ENCODE data around the gene TRIO. TPM values are rescaled to one million over a fixed set of nuclear protein-coding genes. Genes with fewer than 3 reads are reported as not detected.

TRIO gene
- total RNA-seq, 4 donors from 2014 or later, result 67.4 to 103 (median 94.7) TPM

- WGBS, 2 donors, result 59 to 71% methylated on average over 9 to 10 of the region's 11 CpGs
- Histone ChIP-seq H3K27ac (no peak overlapping the region), H3K4me1 (no peaks in the 10 kb centered on the region), H3K9me3 (no peaks in the 10 kb centered on the region), H3K4me3 (replicated peaks in 1 of 3) (no peak overlapping the region), H3K27me3 (no peaks in the 10 kb centered on the region), H3K36me3 (no peaks in the 10 kb centered on the region)
- TF ChIP-seq POLR2A (IDR thresholded peaks at IDR 0.05), result no peak
- no peak for TF ChIP-seq CTCF (IDR thresholded peaks at IDR 0.05)
- intact Hi-C loops (cut with DNase I), result no loop called here
- DNase-seq, result no peak
These were observed 115.7 kb downstream of the TRIO start for GRCh38 chr5:14258840-14259239.

GRCh38 chr5:14260637-14261036 is 117.5 kb downstream of the TRIO start:
- TF ChIP-seq POLR2A (IDR thresholded peaks at IDR 0.05), result no peak
- no peak for TF ChIP-seq CTCF (IDR thresholded peaks at IDR 0.05)
- no peak for DNase-seq
- Histone ChIP-seq H3K4me3 (replicated peaks in 1 of 3) (no peak overlapping the region), H3K36me3 (no peaks in the 10 kb centered on the region), H3K27ac (no peak overlapping the region), H3K9me3 (no peaks in the 10 kb centered on the region), H3K27me3 (no peaks in the 10 kb centered on the region), H3K4me1 (peaks cover 0 to 8% of the 10 kb centered on the region in 2 donors)
- WGBS, 2 donors, result 40 to 46% methylated on average over 2 of the region's 2 CpGs
- intact Hi-C loops (cut with DNase I), result loop anchor here (10.0 kb wide), 1 partner anchor 116 kb away; the partner anchor contains the start of gene TRIO

- H3K4me3 ChIP-seq (replicated peaks in 1 of 3), result no peak overlapping the region
- DNase-seq, result no peak
- no peaks in the 10 kb centered on the region for H3K36me3 ChIP-seq
- TF ChIP-seq CTCF (IDR thresholded peaks at IDR 0.05) (no peak), POLR2A (IDR thresholded peaks at IDR 0.05) (no peak)
- peaks cover 0 to 8% of the 10 kb centered on the region in 2 donors for H3K4me1 ChIP-seq
- no peak overlapping the region for H3K27ac ChIP-seq
- intact Hi-C loops (cut with DNase I), result loop anchor here (10.0 kb wide), 1 partner anchor 116 kb away; the partner anchor contains the start of gene TRIO
- 76 to 89% methylated on average over 5 of the region's 5 CpGs for WGBS, 2 donors
- H3K27me3 ChIP-seq, result no peaks in the 10 kb centered on the region
- no peaks in the 10 kb centered on the region for H3K9me3 ChIP-seq
These were observed 118.1 kb downstream of the TRIO start for GRCh38 chr5:14261235-14261634.

GRCh38 chr5:14261856-14262611 is 118.9 kb downstream of the TRIO start:
- Histone ChIP-seq H3K9me3 (no peaks in the 10 kb centered on the region), H3K27ac (no peak overlapping the region), H3K36me3 (no peaks in the 10 kb centered on the region), H3K4me3 (replicated peaks in 1 of 3) (no peak overlapping the region), H3K27me3 (no peaks in the 10 kb centered on the region), H3K4me1 (peaks cover 0 to 8% of the 10 kb centered on the region in 2 donors)
- intact Hi-C loops (cut with DNase I), result loop anchor here (10.0 kb wide), 1 partner anchor 117 kb away; the partner anchor contains the start of gene TRIO
- no peak for DNase-seq
- 87 to 91% methylated on average over 12 of the region's 12 CpGs for WGBS, 2 donors
- TF ChIP-seq CTCF (IDR thresholded peaks at IDR 0.05), result no peak
- no peak for TF ChIP-seq POLR2A (IDR thresholded peaks at IDR 0.05)

- H3K36me3 ChIP-seq, result no peaks in the 10 kb centered on the region
- 96 to 97% methylated on average over 1 of the region's 1 CpG for WGBS, 2 donors
These were observed 120.0 kb downstream of the TRIO start for GRCh38 chr5:14263113-14263512.

More at GRCh38 chr5:14263113-14263512, 120.0 kb downstream of the TRIO start:
- peaks cover 6 to 16% of the 10 kb centered on the region in 2 donors for H3K4me1 ChIP-seq
- intact Hi-C loops (cut with DNase I), result loop anchor here (10.0 kb wide), 1 partner anchor 118 kb away; the partner anchor contains the start of gene TRIO
- no peaks in the 10 kb centered on the region for H3K9me3 ChIP-seq
- no peaks in the 10 kb centered on the region for H3K27me3 ChIP-seq
- TF ChIP-seq CTCF (IDR thresholded peaks at IDR 0.05) (no peak), POLR2A (IDR thresholded peaks at IDR 0.05) (no peak)
- no peak overlapping the region for H3K27ac ChIP-seq
- no peak overlapping the region for H3K4me3 ChIP-seq (replicated peaks in 1 of 3)
- no peak for DNase-seq
